Stimulated activated CD4-positive, alpha-beta T cell treated with anti-CD3 and anti-CD28 coated beads, TNF-alpha, amount 100 ng/mL, for 1 hour (primary cell): ENCODE results near the gene CDSN.
"Not testable (repeated sequence)": the region's sequence is repeated elsewhere in the genome, so short reads cannot be mapped to it uniquely, and the experiment has no call there.

ENCODE experiments used
- DNase-seq, 3 donors: peaks; one replicate each; pipeline ENCODE4 v3.0.0-alpha.2; 2020; ENCODE audit warnings: low read depth in 3 of 3, low spot score in 1 of 3

CDSN gene

GRCh38 chr6:31120151-31120915 lies at the start of gene CDSN:
TSS of gene CDSN (minus strand) at chr6:31120446. CDS start at chr6:31120419, 27 bp downstream.
- no peak for DNase-seq

GRCh38 chr6:31169123-31169857 lies 49.0 kb upstream of the CDSN start:
- DNase-seq = no peak

GRCh38 chr6:31168606-31169005 lies 48.4 kb upstream of the CDSN start:
- DNase-seq = no peak

- no peak for DNase-seq
Measured at GRCh38 chr6:31165986-31166385, 45.7 kb upstream of the CDSN start.

GRCh38 chr6:31165064-31165832 lies 45.0 kb upstream of the CDSN start:
- DNase-seq = not testable (repeated sequence)

DNA sequence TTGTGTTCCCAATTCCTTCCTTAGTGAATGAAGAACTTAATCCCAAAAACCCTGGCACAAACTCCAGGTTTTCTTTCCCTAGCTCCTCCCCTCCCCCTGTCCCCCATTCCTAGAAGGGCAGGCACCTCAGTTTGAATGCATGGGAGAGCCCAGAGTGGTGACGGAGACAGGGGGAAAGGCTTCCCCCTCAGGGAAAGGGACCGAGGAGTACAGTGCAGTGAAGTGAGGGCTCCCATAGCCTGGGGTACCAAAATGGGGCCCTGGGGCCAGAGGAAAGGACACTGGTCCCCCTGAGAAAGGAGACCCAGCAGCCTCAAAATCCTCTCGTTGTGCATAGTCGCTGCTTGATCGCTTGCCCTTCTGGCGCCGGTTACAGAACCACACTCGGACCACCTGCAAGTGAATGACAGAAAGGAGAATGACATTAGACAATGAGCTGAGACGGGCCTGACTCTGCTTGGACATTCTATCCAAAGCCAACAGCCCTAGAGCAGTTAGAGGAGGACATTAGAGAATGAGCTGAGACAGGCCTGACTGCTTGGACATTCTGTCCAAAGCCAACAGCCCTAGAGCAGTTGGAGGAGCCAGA lies 44.3 kb upstream of the CDSN start:
- not testable (repeated sequence) for DNase-seq

- no peak for DNase-seq
Measured at GRCh38 chr6:31163922-31164321, 43.7 kb upstream of the CDSN start.

DNA sequence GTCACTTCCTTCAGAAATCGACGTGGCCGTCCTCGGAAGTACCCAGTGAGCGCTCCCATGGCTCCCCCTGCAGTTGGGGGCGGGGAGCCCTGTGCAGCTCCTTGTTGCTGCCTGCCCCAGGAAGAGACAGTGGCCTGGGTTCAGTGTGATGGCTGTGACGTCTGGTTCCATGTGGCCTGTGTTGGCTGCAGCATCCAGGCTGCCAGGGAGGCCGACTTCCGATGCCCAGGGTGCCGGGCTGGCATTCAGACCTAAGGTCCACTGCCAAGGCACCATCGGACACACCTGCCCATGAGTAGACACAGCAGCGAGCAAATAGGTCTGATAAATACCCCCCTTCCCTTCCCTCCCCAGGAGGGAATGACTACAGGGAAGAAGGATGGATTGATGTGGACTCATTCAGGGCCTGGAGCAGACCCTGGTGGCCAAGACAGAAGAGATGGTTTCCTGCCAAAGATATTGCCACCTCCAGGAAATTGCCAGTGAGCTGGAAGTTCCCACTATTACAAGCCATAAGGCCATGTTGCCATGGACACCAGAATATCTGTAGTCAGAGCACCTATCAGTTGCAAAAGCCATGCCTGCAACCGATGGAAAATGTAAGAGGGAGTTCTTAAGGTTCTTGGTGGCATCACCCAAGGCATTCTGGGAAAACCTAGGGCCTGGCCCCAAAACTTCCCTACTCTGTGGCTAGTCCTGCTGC lies 42.4 kb upstream of the CDSN start:
- no peak for DNase-seq

DNA sequence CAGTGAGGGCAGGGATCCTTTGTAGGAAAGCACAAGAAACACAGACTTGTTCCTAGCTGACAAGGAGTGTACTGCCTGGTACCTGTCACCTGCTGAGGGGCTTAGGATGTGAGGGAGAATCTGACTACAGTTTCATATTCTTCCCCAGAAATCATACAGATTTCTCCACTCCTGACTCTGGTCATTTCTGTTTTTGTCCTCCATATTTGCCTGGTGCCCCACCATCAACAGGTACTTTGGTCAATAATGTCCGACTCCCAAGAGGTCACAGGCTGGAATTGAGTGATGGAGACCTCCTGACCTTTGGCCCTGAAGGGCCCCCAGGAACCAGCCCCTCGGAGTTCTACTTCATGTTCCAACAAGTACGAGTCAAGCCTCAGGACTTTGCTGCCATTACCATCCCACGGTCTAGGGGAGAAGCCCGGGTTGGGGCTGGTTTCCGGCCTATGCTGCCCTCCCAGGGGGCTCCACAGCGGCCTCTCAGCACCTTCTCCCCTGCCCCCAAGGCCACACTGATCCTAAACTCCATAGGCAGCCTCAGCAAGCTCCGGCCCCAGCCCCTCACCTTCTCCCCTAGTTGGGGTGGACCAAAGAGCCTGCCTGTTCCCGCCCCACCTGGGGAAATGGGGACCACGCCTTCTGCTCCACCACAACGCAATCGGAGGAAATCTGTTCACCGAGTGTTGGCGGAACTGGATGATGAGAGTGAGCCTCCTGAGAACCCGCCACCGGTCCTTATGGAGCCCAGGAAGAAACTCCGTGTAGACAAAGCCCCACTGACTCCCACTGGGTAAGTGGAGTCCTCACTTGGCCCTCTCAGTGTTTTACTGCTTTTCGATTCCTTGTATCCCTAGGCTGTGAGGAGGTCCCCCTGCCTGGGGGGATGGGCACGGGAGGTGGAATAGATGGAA lies 41.2 kb upstream of the CDSN start:
- DNase-seq = no peak

DNA sequence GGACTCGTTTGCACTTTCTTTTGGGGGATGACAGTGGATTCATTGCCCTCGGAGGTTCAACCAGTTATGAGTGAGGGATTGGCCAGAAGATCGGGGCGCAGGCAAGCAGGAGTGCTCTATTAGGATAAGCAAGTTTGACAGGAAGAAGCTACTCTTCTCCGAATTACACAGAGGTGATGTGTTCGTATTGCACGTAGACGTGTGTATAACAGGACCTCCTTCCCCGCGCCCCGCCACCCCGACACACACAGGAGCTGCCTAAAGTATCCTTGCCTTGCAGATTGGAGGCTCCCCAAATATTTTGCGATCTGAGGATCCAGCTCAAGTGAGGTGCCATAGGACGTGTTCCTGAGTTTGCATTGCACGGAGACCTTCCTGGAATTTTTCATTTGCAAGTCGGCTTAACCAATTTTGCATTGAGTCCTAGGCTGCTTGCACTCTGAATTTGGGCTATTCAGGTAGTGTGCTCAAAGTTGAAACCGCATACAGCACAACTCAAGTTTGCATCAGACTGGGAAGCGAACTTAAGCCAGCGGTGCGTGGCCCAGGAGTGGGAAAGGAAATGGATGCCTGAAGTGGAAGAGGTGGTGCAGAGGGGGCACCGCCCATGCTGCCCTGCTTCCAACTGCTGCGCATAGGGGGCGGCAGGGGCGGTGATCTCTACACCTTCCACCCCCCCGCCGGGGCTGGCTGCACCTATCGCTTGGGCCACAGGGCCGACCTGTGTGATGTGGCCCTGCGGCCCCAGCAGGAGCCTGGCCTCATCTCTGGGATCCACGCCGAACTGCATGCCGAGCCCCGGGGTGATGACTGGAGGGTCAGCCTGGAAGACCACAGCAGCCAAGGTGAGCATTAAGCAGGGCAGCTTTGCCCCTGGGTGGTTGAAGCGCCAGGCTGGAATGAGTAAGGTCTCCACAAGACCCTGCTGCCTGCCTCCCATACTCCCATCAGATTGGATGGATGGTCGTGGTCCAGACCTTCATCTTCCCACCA lies 38.9 kb upstream of the CDSN start:
- no peak for DNase-seq

- peak; percentile 98 to 99 (median 98) for DNase-seq
Measured at GRCh38 chr6:31158140-31158862, 38.1 kb upstream of the CDSN start, which contains the start of gene TCF19. TSS of gene TCF19 (plus strand) at chr6:31158589. CDS start at chr6:31159470, 881 bp downstream.

DNA sequence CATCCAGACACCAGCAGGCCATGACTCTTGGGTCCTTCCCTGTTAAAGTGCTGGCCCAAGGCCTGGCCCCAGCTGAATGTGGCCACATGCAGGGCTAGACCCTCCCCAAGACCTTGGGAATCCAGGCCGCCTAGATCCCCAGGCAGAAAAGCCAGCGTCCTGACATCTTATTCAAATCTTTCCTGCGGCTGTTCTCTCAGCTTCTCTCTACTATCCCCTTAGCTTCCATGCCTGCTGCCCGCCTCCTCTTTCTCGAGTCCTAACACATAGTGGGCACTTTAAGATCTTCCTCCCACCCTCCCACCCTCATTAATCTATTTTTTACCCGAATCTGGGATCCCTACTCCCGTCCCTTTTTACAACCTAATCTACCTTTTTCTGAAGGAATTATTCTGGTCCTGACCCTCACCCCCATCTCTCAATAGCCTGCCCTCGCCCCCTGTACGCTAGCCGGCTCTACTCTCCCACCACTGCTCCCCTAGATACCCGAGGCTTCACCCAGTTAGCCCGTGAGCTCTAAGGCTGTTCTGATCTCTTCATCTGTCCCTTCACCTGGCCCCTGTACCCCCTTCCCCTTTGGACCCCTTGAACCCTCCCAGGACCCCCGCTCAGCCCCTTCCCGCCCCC lies 37.4 kb upstream of the CDSN start, which contains the start of gene CCHCR1:
TSS of gene CCHCR1 (minus strand) at position 290 of the 627 bp plus-strand sequence. CDS start at position 88, 202 bp downstream.
- no peak for DNase-seq

GRCh38 chr6:31156641-31157040 lies 36.4 kb upstream of the CDSN start:
- DNase-seq = no peak

GRCh38 chr6:31154436-31154835 lies 34.2 kb upstream of the CDSN start:
- no peak for DNase-seq

- no peak for DNase-seq
Measured at GRCh38 chr6:31152781-31153180, 32.5 kb upstream of the CDSN start.

- DNase-seq = no peak
Measured at GRCh38 chr6:31149827-31150447, 29.7 kb upstream of the CDSN start.

DNA sequence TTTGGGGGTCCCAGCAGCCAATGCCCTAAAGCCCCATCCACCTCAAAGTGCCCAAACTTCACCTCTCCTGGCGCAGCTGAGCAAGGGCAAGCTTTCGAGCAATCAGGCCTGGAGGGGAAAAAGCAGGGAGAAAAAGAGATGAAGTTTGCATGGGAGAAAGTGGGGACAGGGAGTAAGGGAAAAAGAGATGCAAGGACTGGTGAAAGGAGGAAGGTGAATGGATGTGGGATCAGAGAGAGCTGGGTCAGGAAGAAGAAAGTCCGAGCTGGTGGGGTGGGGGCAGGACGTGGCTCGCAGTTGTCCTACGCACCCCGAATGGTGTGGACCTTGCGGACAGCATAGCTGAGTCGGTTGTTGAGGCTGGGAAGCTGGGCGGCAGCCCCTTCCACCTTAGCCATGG lies 25.1 kb upstream of the CDSN start:
- no peak for DNase-seq
